GM19351 (cell line): ENCODE measurements around the gene PRKCQ.

ENCODE experiments used
- ATAC-seq: cut with Tn5 transposase; IDR thresholded peaks from one replicate; pipeline ENCODE4 v1.9.1; 2021; ENCODE audit warnings: mild to moderate bottlenecking, moderate library complexity; ENCODE audit not compliant: unreplicated experiment

Gene PRKCQ

DNA sequence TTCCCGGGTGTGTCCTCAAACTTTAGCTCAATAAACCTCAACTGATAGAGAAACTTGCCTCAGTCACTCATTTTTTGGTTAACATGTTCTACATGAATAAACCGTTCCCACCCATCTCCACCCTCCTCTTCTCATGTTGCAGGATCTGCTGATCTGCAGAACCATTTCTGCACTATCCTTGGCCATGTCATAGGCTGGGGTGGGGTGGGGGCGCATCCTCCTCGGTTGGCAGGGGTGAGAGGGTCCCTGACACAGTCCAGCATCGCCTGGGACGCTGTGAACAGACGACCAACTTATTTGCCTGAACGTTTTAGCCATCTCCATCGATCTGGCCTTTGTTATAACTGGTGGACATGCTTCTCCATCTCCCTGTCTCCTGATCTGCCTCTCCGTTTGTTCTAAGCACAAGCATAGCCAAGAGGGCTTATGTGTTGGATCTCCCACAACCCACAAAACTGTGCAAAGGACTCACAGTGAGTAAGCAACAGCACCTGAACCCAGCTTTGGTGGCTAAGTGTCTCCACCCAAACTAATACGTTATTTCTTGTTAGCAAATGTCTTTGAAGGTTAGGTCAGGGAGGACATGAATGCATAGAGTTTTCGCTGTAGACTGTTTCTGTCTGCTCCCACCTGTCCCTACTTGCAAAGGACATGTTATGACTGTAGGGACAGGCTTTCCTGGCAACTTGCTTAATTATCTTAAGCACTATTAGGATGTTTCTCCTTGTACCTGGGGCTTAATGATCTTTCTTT lies 51.7 kb downstream of the PRKCQ start:
- no peak for ATAC-seq

GRCh38 chr10:6525599-6526165 lies 54.4 kb downstream of the PRKCQ start:
- ATAC-seq: no peak

- no peak for ATAC-seq
These were observed 57.8 kb downstream of the PRKCQ start for GRCh38 chr10:6522230-6522629.

GRCh38 chr10:6520138-6520537 lies 59.9 kb downstream of the PRKCQ start:
- ATAC-seq: no peak

- ATAC-seq: no peak
These were observed 61.2 kb downstream of the PRKCQ start for GRCh38 chr10:6518791-6519429.

GRCh38 chr10:6516929-6517284 lies 63.2 kb downstream of the PRKCQ start:
- no peak for ATAC-seq

DNA sequence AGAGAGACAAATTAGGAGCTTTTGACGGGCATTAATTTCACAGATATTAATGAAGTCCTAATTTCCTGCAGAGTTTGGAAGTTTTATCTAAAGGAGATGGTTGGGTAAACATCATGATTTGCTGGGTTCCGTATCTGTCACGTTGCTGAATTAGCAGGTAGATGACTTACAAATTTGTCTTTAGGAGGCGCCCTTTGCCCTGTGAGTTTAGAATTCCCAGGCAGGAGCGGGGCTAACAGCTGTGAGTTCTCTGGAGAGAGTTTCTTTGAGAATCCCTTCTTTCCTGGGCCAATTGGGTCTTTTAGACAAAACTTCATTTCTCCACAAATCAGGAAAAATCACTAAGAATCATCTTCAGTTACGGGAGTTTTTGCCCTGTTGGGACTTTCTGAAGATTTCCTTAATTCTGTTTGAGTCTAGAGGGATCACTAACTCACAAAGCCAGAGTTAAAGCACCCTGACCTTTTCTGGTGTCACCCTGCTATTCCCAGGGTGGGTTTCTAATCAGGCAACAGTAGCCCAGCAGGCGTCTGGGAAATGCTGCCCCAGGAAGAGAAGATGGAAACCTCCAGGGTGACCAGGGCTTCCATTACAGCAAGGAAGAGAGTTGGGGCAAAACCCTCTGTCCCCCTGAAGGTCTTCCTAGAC lies 63.7 kb downstream of the PRKCQ start:
- ATAC-seq: no peak

DNA sequence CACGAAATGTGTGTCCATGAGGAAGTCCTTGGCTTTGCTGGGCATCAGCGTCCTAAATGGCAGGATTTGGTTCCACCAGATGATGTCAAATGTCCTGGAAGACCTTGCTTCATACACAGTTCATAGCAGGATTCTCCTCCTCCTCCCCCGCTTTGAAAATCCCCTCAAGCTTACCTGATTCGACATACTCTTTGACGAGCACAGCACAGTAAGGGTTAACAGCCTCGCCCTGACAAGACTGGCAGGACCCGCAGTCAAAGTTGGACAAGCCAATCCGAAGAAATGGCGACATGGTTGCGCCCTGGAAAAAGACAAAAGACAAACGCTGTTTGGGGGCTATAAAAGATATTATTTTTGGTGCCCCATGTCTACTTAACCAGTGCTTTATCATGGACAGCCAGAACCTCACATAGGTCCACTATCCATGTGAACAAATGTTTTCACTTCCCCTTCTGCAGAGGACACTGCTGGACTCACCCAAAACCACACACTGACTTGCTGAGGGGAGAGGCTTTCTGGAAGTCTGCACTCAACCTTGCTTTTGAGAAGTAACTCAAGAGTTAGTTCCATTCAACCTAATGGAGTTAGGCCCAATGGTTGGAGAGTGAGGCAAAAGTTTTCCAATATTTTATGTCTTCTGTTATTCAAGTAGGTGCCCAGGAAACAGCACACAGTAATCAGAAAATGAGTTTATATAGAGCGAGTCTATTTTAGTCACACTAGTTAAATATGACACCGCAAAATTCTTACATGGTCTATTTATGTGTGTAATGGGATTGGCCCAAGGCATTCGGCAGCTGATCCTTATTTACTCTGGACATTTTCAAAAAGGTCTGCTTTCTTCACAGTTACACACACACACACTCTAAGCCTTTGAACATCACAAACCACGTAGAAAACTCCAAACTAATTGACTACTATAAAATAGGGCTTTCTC lies 65.0 kb downstream of the PRKCQ start:
- ATAC-seq: no peak

GRCh38 chr10:6514180-6514579 lies 65.9 kb downstream of the PRKCQ start:
- no peak for ATAC-seq

- ATAC-seq: no peak
These were observed 66.6 kb downstream of the PRKCQ start for GRCh38 chr10:6513476-6513875.

GRCh38 chr10:6512182-6512581 lies 67.9 kb downstream of the PRKCQ start:
- no peak for ATAC-seq

DNA sequence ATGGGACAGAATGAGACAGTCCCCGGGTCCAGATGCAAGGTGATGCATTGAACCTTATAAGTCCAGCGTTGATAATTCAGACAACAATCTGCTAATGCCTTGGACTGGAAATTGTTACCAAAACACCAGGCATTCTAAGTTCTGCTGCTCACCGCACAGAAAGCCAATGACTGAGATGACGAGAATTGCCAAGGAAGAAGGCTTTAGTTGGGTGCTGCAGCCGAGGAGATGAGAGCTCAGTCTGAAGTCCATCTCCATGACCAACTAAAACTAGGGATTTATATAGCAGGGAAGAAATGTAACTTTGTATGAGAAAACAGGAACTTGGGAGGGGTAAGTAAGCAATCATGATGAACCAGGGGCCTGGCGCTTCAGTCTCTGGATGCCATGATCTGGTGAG lies 68.7 kb downstream of the PRKCQ start:
- ATAC-seq: no peak

DNA sequence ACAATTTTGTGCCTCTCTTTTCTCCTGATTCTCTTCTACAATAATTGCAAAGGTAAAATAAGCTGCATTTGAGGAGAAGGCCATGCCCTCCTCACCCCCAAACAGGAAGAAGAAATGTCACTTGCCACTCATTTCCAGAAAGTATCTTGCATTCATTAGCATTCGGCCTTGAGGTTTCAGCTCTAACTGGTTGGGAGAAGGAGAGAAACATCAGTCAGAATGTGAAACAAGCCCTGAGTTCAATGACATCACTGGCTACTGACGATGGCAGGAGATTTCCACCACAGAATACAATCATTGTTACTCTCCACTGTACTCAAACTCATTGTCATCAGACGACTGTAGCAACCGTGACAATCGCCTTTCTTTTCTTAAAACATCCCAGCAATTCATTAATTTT lies 72.8 kb downstream of the PRKCQ start:
- ATAC-seq: peak; percentile 98

- no peak for ATAC-seq
These were observed 74.8 kb downstream of the PRKCQ start for GRCh38 chr10:6505300-6505699.

DNA sequence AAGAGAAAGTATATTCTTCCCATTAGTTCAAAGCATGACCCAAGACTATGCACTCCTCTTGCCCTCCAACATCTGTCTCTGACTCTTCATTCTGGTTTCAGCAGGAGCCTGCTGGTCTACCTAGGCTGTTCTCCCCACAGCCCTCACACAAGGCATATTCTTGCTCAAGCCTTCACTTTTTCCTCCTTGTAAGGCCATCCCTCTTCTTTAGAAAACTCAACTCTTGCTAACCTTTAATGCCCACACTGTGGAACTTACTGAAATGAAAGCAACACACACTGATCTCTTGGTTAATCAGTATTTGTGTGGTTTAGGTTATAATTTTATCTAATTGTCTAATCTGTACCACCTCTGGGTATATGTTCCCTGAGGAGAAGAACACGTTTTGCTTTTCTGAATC lies 75.8 kb downstream of the PRKCQ start:
- ATAC-seq: no peak

DNA sequence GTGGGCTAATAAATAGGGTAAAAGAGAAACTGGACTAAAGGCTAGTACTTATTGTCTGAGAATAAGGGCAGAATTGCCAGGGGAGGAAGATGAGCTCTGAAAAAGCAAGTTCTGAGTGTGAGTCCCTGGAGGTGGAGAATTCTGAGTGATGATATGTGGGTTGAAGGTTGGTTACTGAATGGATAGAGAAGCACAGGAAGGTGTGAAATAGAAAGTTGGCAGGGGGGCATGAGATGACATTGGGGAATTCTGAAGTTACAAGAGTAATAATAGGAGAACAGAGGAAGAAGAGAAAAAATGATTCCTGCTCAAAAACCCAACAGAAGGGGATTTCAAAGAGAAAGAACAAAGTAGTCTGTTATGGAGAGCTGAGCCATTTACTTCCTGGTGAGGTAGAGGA lies 76.9 kb downstream of the PRKCQ start:
- no peak for ATAC-seq

DNA sequence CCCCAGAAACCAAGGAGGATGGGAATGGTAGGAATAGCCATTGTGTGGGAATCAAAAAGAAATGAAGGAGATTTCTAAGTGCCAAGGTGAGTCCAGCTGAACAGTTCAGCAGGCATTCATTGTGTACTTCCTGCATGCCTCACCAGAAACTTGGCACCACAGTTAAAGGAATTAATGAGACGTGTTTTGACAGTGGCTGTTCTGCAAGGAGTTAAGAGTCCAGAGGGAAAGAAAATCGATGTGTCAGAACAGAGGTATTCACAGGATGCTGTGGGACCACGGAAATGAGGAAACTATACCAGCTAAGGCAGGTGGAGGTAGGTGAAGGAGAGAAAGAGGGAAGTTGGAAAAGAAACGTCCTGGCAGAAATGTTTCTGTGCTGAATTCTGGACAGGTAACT lies 78.1 kb downstream of the PRKCQ start:
- no peak for ATAC-seq

GRCh38 chr10:6499974-6500373 lies 80.1 kb downstream of the PRKCQ start:
- ATAC-seq: no peak

- ATAC-seq: no peak
These were observed 81.3 kb downstream of the PRKCQ start for GRCh38 chr10:6498771-6499170.

- no peak for ATAC-seq
These were observed 82.5 kb downstream of the PRKCQ start for GRCh38 chr10:6497620-6498019.
